Neuronal stem cell (in vitro differentiated cells): ENCODE data around the gene SHROOM1.
A peak's percentile ranks its signal among the peaks of the same experiment; 100 is the strongest.

Experiments
- DNase-seq: peaks from one replicate; pipeline ENCODE4 v3.0.0-alpha.2; 2013; ENCODE audit warnings: low spot score
- H2AFZ ChIP-seq: one replicate; pipeline ENCODE4 v1.6.1; 2013; ENCODE audit warnings: mild to moderate bottlenecking, low read length, inconsistent platforms
- H2AK5ac ChIP-seq: 2 replicates; pipeline ENCODE4 v1.6.1; 2013; ENCODE audit warnings: low read depth, mild to moderate bottlenecking, inconsistent platforms, low read length, moderate library complexity, mixed read lengths
- H2BK120ac ChIP-seq: 2 replicates; pipeline ENCODE4 v1.6.1; 2013; ENCODE audit warnings: low read depth, mild to moderate bottlenecking, inconsistent platforms, low read length, moderate library complexity, mixed read lengths
- H2BK12ac ChIP-seq: one replicate; pipeline ENCODE4 v1.6.1; 2013; ENCODE audit warnings: low read length, inconsistent platforms
- H2BK15ac ChIP-seq: 2 replicates; pipeline ENCODE4 v1.6.1; 2013; ENCODE audit warnings: mild to moderate bottlenecking, low read length, inconsistent platforms, mixed read lengths
- H2BK5ac ChIP-seq: one replicate; pipeline ENCODE4 v1.6.1; 2013; ENCODE audit warnings: inconsistent platforms, mild to moderate bottlenecking, low read length, moderate library complexity
- H3K14ac ChIP-seq: one replicate; pipeline ENCODE4 v1.6.1; 2013; ENCODE audit warnings: low read length, inconsistent platforms
- H3K18ac ChIP-seq: 2 replicates; pipeline ENCODE4 v1.6.1; 2013; ENCODE audit warnings: low read length, inconsistent platforms
- H3K23ac ChIP-seq: 2 replicates; pipeline ENCODE4 v1.6.1; 2013; ENCODE audit warnings: low read depth, mild to moderate bottlenecking, mixed read lengths, low read length, inconsistent platforms; ENCODE audit not compliant: poor library complexity
- H3K27ac ChIP-seq: replicated peaks from 3 replicates; pipeline ENCODE4 v1.5.1; 2013; ENCODE audit warnings: low read length, inconsistent platforms
- H3K27me3 ChIP-seq, 3 experiments: 2 replicates each; pipeline ENCODE4 v1.6.1; 2013; ENCODE audit warnings: low read length in 3 of 3, mild to moderate bottlenecking in 2 of 3, inconsistent platforms in 1 of 3, low read depth in 1 of 3, mixed read lengths in 1 of 3, moderate library complexity in 1 of 3; ENCODE audit not compliant: control insufficient read depth in 3 of 3, insufficient read depth in 3 of 3
- H3K36me3 ChIP-seq, 2 donors: replicated peaks in 1 of 2; 2 replicates each; pipeline ENCODE4 v1.6.1; 2013; ENCODE audit warnings: low read length in 2 of 2; ENCODE audit not compliant: control insufficient read depth in 2 of 2, insufficient read depth in 2 of 2
- H3K4ac ChIP-seq: 2 replicates; pipeline ENCODE4 v1.6.1; 2013; ENCODE audit warnings: inconsistent platforms, mild to moderate bottlenecking, low read length, moderate library complexity
- H3K4me1 ChIP-seq, 2 donors: 1 replicate in 1 of 2; 2 replicates in 1 of 2; pipeline ENCODE4 v1.6.1; 2013; ENCODE audit warnings: low read length in 2 of 2, low read depth in 1 of 2; ENCODE audit not compliant: control insufficient read depth in 2 of 2, insufficient read depth in 1 of 2
- H3K4me2 ChIP-seq: one replicate; pipeline ENCODE4 v1.6.1; 2013; ENCODE audit warnings: mild to moderate bottlenecking, low read length, inconsistent platforms; ENCODE audit not compliant: insufficient read depth, poor library complexity, severe bottlenecking
- H3K4me3 ChIP-seq, 2 donors: 2 replicates each; pipeline ENCODE4 v1.5.1; 2013; ENCODE audit warnings: low read length in 2 of 2, mild to moderate bottlenecking in 2 of 2, inconsistent platforms in 1 of 2, moderate library complexity in 1 of 2
- H3K79me1 ChIP-seq: one replicate; pipeline ENCODE4 v1.6.1; 2013; ENCODE audit warnings: low read depth, mild to moderate bottlenecking, inconsistent platforms, low read length, moderate library complexity
- H3K9ac ChIP-seq: one replicate; pipeline ENCODE4 v1.6.1; 2013; ENCODE audit warnings: mild to moderate bottlenecking, low read depth, low read length, inconsistent platforms; ENCODE audit not compliant: poor library complexity
- H3K9me3 ChIP-seq, 2 donors: replicated peaks in 1 of 2; 2 replicates each; pipeline versions ENCODE3 to v1.6.1; 2013; ENCODE audit warnings: low read length in 2 of 2, mild to moderate bottlenecking in 2 of 2, inconsistent platforms in 1 of 2, low read depth in 1 of 2, mixed read lengths in 1 of 2, moderate library complexity in 1 of 2; ENCODE audit not compliant: control insufficient read depth in 2 of 2, insufficient read depth in 1 of 2
- H4K8ac ChIP-seq: one replicate; pipeline ENCODE4 v1.6.1; 2013; ENCODE audit warnings: low read depth, mild to moderate bottlenecking, inconsistent platforms, low read length, moderate library complexity
- H4K91ac ChIP-seq: one replicate; pipeline ENCODE4 v1.6.1; 2013; ENCODE audit warnings: low read length, low read depth, mild to moderate bottlenecking, inconsistent platforms; ENCODE audit not compliant: poor library complexity
- WGBS, 2 donors: extraction: QIAGEN DNeasy Blood & Tissue Kit; methylation state at CpG; one replicate each; pipeline ENCODE4 v1.1.7; 2013; ENCODE audit warnings: missing lambda C conversion rate in 2 of 2, mixed read lengths in 1 of 2; ENCODE audit not compliant: insufficient read length in 2 of 2, insufficient replicate concordance in 1 of 2; ENCODE audit errors: extremely low coverage in 2 of 2; 5-methylcytosine and 5-hydroxymethylcytosine counted together

Gene SHROOM1

DNA sequence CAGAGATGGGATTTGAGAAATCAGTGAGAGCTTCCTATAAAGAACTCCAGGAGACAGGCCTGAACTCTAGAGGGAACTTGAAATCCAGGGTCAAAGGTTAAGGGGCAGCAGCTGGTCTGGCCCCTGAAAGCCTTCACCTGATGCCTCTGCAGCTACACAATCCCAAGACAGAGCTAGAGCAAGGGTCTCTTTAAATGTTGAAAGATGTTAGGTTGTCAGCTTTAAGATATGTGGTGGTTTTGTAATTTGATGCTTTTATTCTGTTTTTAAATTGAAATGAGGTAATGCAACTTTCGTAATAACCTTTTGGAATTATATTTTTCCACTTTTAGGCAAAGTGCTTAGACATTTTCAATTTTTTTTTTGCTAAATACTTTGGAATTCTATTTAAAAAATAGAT lies 15.0 kb downstream of the SHROOM1 start:
- no peak overlapping the region for H3K27ac ChIP-seq
- no CpG with 5 or more reads among the region's 1 CpG for WGBS, 2 donors
- no peak overlapping the region for H3K4ac ChIP-seq
- H2BK12ac ChIP-seq: no peak overlapping the region
- peaks cover 20 to 86% (median 42%) of the 10 kb centered on the region in 3 experiments for H3K27me3 ChIP-seq
- H3K9ac ChIP-seq: no peak overlapping the region
- no peak overlapping the region for H3K4me3 ChIP-seq
- H3K4me2 ChIP-seq: no peak overlapping the region
- H4K8ac ChIP-seq: no peak overlapping the region
- peaks cover 0 to 2% of the 10 kb centered on the region in 2 donors for H3K4me1 ChIP-seq
- no peak overlapping the region for H2BK15ac ChIP-seq
- no peak overlapping the region for H2BK5ac ChIP-seq
- no peak overlapping the region for H2AK5ac ChIP-seq
- H3K23ac ChIP-seq: no peak overlapping the region
- H3K9me3 ChIP-seq: peaks cover 6 to 8% of the 10 kb centered on the region in 2 donors
- H3K14ac ChIP-seq: no peak overlapping the region
- no peaks in the 10 kb centered on the region for H3K36me3 ChIP-seq
- peaks cover 3% of the 10 kb centered on the region for H3K79me1 ChIP-seq
- no peak for DNase-seq
- no peak overlapping the region for H2AFZ ChIP-seq
- no peak overlapping the region for H4K91ac ChIP-seq
- H3K18ac ChIP-seq: no peak overlapping the region
- H2BK120ac ChIP-seq: no peak overlapping the region

- H3K9me3 ChIP-seq: peaks cover 6 to 8% of the 10 kb centered on the region in 2 donors
- H3K27me3 ChIP-seq: peaks cover 20 to 90% (median 42%) of the 10 kb centered on the region in 3 experiments
- peak overlapping the region; percentile 76 for H3K4ac ChIP-seq
- H3K4me2 ChIP-seq: no peak overlapping the region
- no peak overlapping the region for H2BK5ac ChIP-seq
- H2BK120ac ChIP-seq: no peak overlapping the region
- peak overlapping the region; percentile 61 for H2AK5ac ChIP-seq
- no peak for DNase-seq
- H3K4me3 ChIP-seq: no peak overlapping the region
- H2AFZ ChIP-seq: no peak overlapping the region
- H2BK12ac ChIP-seq: no peak overlapping the region
- H3K79me1 ChIP-seq: peaks cover 3% of the 10 kb centered on the region
- H4K8ac ChIP-seq: peak overlapping the region; percentile 90
- peaks cover 0 to 2% of the 10 kb centered on the region in 2 donors for H3K4me1 ChIP-seq
- H3K23ac ChIP-seq: peak overlapping the region; percentile 83
- H3K27ac ChIP-seq: no peak overlapping the region
- no peak overlapping the region for H3K9ac ChIP-seq
- peak overlapping the region; percentile 37 for H2BK15ac ChIP-seq
- no CpG with 5 or more reads among the region's 81 CpGs for WGBS, 2 donors
- no peak overlapping the region for H4K91ac ChIP-seq
- peak overlapping the region; percentile 79 for H3K18ac ChIP-seq
- H3K36me3 ChIP-seq: no peaks in the 10 kb centered on the region
- H3K14ac ChIP-seq: peak overlapping the region; percentile 94
Observed at GRCh38 chr5:132814503-132815294, 15.7 kb downstream of the SHROOM1 start.

- no peak overlapping the region for H2BK12ac ChIP-seq
- WGBS, 2 donors: no CpG with 5 or more reads among the region's 110 CpGs
- H2AK5ac ChIP-seq: peak overlapping the region; percentile 21
- H3K27me3 ChIP-seq: peaks cover 20 to 94% (median 42%) of the 10 kb centered on the region in 3 experiments
- H2BK120ac ChIP-seq: no peak overlapping the region
- H3K4me3 ChIP-seq: peak overlapping the region in 1 of 2 donors; percentile 75
- H2BK15ac ChIP-seq: peak overlapping the region; percentile 37
- DNase-seq: no peak
- no peak overlapping the region for H3K14ac ChIP-seq
- peak overlapping the region; percentile 4 for H3K9ac ChIP-seq
- H3K4me1 ChIP-seq: peaks cover 0 to 2% of the 10 kb centered on the region in 2 donors
- H3K9me3 ChIP-seq: peaks cover 6 to 8% of the 10 kb centered on the region in 2 donors
- no peak overlapping the region for H3K4ac ChIP-seq
- H3K36me3 ChIP-seq: no peaks in the 10 kb centered on the region
- H3K79me1 ChIP-seq: peaks cover 3% of the 10 kb centered on the region
- H4K8ac ChIP-seq: no peak overlapping the region
- no peak overlapping the region for H2BK5ac ChIP-seq
- peak overlapping the region; percentile 89 for H2AFZ ChIP-seq
- no peak overlapping the region for H3K27ac ChIP-seq
- H3K18ac ChIP-seq: peak overlapping the region; percentile 76
- no peak overlapping the region for H4K91ac ChIP-seq
- H3K23ac ChIP-seq: peak overlapping the region; percentile 83
- H3K4me2 ChIP-seq: peak overlapping the region; percentile 57
Observed at GRCh38 chr5:132813599-132814502, 16.6 kb downstream of the SHROOM1 start.
